GM18519 (cell line): ENCODE measurements around the gene TCAP.
"Not testable (repeated sequence)": the region's sequence is repeated elsewhere in the genome, so short reads cannot be mapped to it uniquely, and the experiment has no call there.

Source experiments
- ATAC-seq: cut with Tn5 transposase; IDR thresholded peaks from one replicate; pipeline ENCODE4 v1.9.1; 2021; ENCODE audit warnings: mild to moderate bottlenecking, moderate library complexity; ENCODE audit not compliant: unreplicated experiment, low FRiP score

The TCAP gene

GRCh38 chr17:39701784-39702422 is 36.8 kb downstream of the TCAP start:
- ATAC-seq: no peak

GRCh38 chr17:39702901-39703893 is 38.0 kb downstream of the TCAP start:
- no peak for ATAC-seq

- ATAC-seq: no peak
Measured at GRCh38 chr17:39703913-39704312, 38.8 kb downstream of the TCAP start.

- ATAC-seq: no peak
Measured at GRCh38 chr17:39704821-39705551, 39.8 kb downstream of the TCAP start.

GRCh38 chr17:39705786-39706348 is 40.7 kb downstream of the TCAP start:
- ATAC-seq: no peak

- no peak for ATAC-seq
Measured at GRCh38 chr17:39706383-39706782, 41.2 kb downstream of the TCAP start.

GRCh38 chr17:39706921-39707337 is 41.8 kb downstream of the TCAP start:
- ATAC-seq: no peak

- no peak for ATAC-seq
Measured at GRCh38 chr17:39709319-39709997, 44.3 kb downstream of the TCAP start.

GRCh38 chr17:39709998-39710964 is 45.1 kb downstream of the TCAP start:
- no peak for ATAC-seq

GRCh38 chr17:39711071-39711470 is 45.9 kb downstream of the TCAP start:
- not testable (repeated sequence) for ATAC-seq

GRCh38 chr17:39711851-39712250 is 46.7 kb downstream of the TCAP start:
- no peak for ATAC-seq

GRCh38 chr17:39714234-39714633 is 49.1 kb downstream of the TCAP start:
- no peak for ATAC-seq

GRCh38 chr17:39715375-39716072 is 50.4 kb downstream of the TCAP start:
- ATAC-seq: no peak
